HG02973 (cell line): ENCODE data around the gene DEDD.
A peak's percentile ranks its signal among the peaks of the same experiment; 100 is the strongest.
"Not testable (repeated sequence)": the region's sequence is repeated elsewhere in the genome, so short reads cannot be mapped to it uniquely, and the experiment has no call there.

Experiments used
- ATAC-seq: cut with Tn5 transposase; IDR thresholded peaks from one replicate; pipeline ENCODE4 v1.9.1; 2021; ENCODE audit warnings: moderate library complexity; ENCODE audit not compliant: unreplicated experiment

Gene DEDD

DNA sequence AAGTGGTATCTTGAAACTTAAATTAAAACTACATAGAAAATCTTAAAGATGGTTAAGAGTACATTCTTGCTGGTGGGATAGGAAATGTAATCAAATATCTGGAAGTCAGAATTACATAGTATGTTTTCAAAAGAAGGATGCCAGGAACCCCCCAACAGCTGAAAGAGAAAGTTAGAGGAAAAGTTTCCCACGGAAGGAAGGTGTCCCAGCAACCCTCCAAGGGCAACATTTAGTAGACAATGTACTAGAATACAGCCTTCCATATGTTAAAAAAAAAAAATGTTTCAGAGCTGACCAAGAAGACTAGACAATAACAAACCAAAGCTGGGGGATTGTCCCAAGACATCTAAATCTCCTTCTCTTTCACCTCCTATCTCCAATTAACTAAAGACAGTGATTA, 2.2 kb downstream of the DEDD start:
- ATAC-seq = no peak

DNA sequence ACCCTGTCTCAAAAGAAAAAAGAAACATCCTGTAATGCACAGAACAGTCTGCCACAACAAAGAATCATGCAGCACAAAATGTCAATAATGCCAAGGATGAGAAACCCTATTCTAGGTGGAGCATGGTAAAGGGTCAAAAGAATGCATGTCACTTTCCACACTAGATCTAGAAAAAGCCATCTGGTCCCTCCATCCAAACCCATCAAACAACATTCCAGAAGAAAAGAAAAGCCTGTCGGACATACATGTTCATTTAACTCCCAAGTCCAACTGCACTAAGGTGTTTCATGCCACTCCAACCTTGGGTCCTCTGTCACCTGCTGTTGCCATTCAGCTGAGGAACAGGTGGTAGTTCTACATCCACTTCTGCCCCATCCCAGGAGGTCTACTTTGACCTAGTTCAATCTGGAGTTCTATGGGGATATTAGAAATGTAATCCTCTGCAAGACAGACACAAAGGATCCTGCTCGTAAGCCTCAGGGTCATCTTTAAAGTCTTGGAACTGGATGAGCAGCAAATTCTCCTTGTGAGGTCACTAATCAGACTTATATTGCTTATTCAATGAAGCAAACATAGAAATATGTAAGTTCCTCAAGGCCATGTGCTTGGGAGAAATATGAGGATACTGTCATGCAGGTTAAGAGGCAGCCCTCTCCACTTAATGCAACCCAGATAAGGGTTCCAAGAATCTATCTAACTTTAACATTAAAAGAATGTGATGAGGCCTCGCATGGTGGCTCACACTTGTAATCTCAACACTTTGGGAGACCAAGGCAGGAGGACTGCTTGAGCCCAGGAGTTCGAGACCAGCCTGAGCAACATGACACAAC, 3.7 kb downstream of the DEDD start:
- ATAC-seq = no peak

DNA sequence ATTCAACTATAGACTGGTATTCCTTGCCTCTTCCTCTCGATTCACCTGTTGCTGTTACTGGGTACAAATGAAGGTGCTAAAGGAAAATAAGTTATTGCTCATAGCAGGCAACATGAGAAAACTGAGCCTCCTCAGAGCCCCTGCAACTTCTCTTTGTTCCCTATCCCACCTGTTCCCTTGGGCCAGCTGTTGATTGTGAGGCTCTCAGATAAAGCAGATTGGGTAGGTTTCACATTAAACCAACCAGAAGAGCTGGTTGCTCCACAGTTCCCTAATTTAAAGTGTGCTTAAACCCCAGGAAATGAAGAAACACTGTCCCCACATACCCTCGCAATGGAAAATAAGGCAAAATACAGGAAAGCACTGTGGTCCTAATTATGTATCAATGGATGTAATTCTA, 4.8 kb downstream of the DEDD start:
- ATAC-seq = no peak

DNA sequence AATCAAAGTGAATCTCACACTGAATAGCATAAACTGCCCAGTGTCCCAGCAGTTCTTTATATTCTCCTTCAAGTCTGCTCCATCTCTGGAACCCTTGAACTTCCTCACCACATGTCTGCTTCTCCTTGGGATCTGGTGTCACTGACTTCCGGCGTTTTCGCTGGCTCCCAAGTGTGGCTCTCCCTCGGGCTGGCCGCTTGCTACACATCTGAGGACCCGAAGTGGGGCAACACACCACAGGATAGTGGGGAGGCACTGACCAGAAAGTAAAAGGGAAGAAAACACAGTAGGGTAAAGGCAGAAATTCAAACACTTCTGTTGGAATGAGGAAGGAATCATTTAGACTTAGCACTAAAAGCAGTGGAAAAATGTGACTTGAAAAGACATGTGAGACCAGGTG, 9.5 kb downstream of the DEDD start:
- no peak for ATAC-seq

DNA sequence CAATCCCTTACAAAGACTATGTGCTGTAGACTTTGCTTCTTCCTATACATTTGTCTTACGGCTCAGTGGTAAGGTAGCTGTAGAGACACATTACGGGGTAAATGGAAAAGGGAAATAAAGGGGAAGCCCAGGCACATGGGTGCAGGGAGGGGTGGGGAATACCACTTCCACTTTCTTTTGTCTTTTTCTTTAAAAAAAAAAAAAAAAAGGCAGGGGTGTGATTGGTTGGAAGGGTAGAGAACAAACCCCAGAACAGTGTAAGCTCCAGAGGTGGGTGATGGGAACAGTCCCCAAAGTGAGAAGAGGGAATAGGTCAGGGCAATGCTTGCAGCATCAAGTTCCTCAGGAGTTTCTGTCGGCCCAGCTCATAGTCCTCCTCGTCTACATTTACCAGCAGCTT, 10.6 kb downstream of the DEDD start:
- no peak for ATAC-seq

DNA sequence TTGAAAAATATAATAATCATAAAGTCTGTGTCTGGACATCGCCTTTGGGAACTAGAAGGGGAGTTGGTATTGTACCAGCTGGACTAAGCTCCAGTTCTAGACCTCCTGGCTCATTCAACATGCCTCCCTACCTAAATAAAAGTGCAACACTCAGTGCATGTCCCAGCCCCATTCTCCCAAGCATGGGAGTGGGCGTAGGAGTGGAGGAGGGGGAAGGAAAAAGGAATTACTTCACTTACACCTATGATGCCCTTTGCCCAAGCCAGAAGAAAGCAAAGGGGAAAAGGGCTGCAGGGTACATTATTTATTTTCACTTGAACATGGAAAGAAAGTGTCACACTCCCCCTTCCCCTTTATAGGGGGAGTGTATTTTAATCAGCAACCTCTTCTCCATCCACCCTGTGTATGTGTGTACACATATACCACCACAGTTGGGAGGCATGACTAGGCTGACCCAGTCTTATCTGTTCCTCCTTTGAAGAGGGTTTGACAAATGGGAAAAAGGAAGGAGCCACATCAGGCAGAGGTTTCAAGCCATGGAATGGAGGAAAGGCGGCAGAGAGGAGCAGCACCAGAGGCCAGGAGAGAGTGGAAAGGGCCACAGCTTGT, 11.3 kb downstream of the DEDD start:
- ATAC-seq = no peak

DNA sequence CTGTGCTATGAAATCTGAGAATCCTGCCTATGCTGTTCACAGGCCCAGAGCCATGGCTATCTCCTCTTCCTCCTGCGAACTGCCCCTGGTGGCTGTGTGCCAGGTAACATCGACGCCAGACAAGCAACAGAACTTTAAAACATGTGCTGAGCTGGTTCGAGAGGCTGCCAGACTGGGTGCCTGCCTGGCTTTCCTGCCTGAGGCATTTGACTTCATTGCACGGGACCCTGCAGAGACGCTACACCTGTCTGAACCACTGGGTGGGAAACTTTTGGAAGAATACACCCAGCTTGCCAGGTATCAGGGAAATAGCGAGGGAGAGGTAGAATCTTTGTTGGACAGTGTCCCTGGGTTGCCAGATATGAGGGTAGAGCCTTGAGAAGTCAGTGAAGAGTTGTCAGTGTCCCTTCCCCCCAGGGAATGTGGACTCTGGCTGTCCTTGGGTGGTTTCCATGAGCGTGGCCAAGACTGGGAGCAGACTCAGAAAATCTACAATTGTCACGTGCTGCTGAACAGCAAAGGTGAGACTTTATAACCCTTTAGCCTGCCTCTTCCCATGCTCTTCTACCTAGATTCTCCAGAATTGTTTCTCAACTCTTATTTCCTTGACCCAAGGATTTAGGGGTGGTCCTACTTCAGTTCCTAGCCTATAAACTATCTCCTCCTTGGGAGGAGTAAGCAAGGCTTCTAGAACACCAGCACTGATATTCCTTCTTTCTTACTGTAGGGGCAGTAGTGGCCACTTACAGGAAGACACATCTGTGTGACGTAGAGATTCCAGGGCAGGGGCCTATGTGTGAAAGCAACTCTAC, 13.2 kb downstream of the DEDD start:
- peak; percentile 63 for ATAC-seq

DNA sequence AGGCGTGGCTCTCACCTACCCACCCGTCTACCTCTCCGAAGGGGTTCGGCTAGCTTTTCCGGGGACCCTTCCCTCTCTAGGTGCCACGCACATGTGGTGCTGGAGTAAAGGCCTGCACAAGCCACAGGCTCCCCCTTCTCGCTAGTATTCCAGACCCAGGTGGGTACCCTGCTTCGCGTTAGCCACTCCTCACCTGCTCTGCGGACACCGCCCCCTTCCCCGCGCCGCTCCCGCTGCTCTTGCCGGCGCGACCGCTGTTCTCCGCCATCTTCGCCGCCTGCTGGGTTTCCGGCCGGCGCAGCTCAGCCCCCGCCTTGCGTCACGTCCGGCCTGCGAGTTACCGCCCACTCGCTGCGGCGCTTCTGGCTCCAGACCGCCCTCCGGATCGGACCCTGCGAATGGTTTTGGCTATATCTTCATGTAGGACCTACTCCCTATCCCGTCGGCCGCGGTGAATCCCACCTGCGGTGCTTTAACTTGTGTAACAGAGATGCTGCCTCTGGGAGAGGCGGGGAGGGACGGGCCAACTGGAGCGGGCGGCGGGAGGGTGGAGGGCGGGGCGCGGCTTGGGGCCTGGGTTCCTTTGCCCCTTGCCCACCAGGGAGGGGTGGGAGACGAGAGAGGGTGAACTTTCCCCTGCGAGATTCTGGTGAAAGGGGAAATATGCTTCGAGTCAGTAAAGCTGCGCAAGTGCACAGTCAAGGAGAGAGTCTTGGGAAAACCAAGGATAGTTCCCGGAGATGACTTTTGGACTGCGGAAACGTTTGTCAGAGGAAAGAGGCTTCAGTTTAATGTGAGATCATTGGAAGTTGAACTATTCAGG, 14.5 kb downstream of the DEDD start, which contains the start of the genes NIT1 and PFDN2:
Gene NIT1 (plus strand): TSS at position 347 of the 823 bp plus-strand sequence. CDS start 72 bp downstream, at position 419.
Gene PFDN2 (minus strand): TSS at position 279 of the 823 bp plus-strand sequence. CDS start 11 bp downstream, at position 268.
- ATAC-seq = peak; percentile 71

DNA sequence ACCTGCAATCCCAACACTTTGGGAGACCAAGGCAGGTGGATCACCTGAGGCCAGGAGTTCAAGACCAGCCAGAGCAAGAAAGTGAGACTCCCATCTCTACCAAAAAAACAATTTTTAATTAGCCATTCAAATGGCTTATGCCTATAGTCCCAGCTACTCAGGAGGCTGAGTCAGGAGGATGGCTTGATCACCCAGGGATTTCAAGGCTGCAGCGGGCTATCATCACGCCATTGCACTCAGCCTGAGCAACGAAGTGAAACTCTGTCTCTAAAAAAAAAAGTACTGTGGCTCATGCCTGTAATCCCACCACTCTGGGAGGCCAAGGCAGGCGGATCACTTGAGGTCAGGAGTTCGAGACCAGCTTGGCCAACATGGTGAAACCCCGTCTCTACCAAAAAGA, 16.5 kb downstream of the DEDD start:
- not testable (repeated sequence) for ATAC-seq

DNA sequence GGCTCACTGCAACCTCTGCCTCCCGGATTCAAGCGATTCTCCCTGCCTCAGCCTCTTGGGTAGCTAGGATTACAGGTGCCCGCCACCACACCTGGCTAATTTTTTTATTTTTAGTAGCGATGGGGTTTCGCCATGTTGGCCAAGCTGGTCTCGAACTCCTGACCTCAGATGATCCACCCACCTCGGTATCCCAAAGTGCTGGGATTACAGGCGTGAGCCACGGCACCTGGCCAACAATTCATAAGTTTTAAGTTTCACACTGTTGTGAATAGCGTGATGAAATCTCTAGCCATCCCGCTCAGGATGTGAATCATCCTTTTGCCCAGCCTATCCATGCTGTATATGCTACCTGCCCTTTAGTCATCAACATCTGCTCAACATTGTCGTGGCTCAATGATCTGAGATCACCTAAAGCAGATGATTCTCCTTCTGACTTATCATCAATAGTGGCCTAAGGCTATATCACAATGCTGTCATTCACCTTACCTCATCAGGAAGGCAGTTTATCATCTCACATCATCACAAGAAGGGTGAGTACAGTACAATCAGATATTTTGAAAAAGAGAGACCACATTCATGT, 17.2 kb downstream of the DEDD start:
- ATAC-seq = no peak

DNA sequence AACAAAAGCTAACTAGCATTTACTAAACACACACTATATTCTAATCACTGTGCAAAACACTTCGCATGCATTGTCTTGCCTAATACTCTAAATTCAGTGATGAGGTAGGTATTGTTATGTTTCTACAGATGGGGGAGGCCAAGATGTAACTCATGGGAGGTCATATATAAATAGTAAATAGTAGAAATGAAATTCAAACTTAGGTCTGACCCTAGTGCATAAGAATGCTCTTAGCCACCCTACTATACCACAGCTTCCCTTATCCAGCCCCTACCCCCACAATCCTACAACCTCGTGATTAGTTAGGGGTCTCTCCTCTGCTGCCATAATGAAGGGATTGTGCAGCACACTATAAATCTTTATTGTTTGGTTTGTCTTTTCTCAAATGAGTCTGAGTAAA, 17.9 kb downstream of the DEDD start:
- no peak for ATAC-seq

DNA sequence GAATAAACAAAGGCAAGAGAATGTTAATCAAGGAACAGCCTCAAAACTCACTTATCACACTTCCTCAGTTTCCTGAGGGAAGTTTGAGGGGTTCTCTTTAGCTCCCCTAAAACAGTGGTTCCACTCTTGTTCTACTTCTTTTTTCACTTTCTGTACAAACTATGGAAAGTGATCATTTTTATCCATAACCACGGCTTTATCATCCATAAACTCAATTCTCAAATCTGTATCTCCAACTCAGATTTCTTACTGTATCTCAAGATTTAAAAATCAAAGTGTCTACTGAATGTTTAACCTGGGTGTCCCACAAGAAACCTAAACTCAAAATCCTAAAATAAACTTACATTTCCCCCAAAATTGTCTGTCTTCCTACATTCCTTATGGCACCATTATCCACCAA, 18.6 kb downstream of the DEDD start:
- ATAC-seq = no peak

DNA sequence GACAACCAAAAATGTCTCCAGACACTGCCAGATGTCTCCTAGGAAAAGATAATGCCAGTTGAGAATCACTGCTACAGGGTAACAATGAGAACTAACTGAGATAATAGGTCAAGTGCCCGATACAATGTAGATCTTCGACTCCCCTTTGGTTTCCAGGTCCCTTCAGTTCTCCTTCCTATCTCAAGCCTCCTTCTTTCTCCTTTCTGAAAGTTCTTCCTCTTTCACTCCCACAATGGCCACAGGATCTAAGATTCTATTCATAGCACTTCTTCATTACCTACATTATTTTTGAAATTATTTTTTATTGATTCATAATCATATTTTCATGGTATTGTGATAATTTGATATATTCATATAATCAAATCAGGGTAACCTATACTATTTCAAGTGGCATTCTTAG, 20.9 kb downstream of the DEDD start:
- ATAC-seq = no peak

DNA sequence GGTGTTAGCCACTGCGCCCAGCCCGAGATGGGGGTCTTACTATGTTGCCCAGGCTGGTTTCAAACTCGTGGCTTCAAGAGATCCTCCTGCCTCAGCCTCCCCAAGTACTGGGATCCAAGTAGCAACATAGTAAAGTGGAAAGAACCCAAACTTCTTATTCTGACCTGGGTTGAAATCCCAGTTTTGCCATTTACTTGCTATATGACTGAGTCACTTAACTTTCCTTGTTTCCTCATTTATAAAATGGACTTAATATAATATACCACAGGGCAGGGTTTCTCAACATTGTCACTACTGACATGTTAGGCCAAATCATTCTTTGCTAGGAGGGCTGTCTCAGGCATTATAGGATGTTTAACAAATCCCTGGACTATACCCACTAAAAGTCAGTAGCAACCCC, 21.4 kb downstream of the DEDD start:
- no peak for ATAC-seq

DNA sequence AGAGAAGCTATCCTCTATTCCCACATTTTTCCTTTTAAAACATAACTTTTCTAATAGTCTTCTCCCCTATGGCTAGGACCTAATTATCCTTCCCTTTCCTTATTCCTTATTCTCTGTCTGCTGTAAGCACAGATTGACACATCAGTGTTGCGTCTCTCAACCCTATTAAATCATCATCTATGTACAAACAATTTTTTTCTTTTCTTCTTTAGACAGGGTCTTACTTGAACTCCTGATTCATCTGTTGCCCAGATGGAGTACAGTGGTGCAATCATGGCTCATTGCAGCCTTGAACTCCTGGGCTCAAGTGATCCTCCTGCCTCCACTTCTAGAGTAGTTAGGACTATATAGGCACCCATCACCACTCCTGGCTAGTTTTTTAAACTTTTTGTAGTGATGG, 26.0 kb downstream of the DEDD start:
- no peak for ATAC-seq

DNA sequence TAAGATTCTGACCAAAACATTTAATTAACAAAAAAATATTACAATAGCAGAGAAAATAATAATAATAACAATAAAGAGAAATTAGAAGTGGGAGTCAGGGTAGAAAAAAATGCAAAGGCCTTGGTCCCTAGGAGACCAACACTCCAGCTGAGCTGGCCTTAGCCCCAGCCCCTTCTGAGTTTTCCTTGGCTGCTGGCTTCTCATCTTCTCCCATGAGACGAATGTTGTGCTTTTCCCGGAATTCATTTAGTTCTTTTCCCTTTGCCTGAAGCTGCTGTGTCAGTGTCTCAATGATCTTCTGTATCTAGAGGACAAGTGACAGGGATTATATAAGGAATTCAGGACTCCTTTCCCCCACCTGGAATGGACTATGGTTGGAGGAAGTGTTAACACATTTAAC, 31.9 kb downstream of the DEDD start:
- ATAC-seq = no peak

DNA sequence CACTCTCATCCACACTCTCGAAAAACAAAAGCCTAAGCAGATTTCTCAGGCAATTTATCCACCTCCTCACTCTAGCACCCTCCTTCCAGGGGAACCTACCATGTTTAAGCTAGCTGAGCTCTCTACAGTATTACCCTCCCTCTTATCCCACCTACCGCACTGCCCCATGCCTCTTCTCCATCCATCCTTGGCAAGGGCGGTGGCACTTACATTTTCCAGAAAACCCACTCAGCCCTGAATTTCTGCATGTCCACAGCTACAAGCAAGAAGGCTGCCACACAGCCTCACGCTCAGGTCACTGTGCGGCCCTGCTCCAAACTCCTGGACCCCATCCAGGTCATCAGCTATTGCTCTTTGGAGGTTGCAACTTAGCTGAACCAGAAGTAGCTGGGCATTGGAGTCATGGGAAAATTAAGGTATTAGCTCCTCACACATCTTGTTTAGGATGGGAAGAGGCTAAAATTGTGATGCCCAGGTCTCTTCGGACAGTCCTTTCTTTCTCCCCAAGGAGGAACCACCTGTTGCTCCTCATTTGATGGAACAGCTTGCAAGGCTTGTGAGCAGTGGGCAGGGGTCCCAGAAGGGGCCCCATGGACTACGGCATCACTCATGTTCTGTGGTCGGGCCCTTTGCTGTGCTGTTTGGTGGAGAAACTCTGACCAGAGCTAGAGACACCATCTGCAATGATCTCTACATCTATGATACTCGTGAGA, 33.2 kb downstream of the DEDD start:
- no peak for ATAC-seq

DNA sequence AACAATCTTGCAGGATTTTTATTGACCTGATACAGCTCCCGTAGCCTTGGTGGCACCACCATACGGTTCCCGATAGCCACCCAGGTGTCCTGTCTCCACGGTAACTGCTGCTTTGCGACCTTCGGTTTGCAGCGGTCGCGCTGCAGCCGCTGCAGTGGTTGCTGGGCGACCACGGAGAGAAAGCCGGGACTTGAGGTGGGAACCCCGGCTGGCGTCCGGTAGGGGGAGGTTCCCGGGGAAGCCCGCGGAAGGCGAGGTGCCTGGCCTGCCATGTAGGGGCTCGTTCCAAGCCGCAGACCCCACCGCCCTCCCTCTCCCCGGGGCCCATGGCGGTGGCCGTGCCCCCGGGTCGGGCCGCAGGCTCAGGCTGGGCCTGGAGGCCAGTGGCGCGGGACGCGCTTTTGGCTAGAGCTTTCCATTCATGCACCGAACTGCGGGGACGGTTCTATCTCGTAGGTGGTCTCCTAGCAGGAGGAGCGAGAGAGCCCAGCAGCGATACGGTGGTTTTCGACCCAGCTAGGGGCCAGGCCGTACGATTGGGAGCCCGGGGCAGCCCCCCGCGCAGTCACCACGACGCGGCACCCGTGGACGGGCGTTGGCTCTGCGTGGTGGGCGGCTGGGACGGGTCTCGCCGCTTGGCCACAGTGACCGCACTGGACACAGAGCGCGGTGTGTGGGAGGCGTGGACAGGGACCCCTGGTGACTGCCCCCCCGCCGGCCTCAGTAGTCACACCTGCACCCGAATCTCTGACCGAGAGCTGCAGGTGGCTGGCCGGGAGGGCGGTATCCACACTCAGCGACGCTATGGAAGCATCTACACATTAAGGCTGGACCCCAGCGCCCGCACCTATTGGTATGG, 34.0 kb downstream of the DEDD start, which contains the start of gene KLHDC9:
Gene KLHDC9 (plus strand): TSS at position 152 of the 859 bp plus-strand sequence. CDS start 175 bp downstream, at position 327.
- ATAC-seq = peak; percentile 63

DNA sequence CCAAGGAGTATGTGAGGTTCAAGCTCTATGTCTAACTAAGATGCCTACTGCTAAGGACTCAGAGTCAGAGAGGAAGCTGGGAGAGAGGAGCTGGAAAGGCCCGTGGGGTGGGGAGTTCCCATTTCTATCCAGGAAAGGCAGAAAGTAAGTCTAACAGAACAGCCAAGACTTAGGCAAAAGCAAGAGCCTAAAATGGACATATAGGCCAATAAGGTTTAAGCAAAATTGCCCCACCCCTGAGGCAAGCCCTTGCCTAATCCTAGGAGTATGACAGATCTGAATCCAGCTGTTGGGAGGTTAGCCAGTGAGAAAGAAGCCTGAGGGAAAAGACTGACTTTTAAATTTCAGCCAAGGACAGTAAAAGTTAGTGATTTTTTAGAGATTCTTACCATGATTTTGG, 35.9 kb downstream of the DEDD start:
- no peak for ATAC-seq
